Left cardiac atrium (tissue), 4 donors: ENCODE results near the gene LIPE. TPM values are rescaled to one million over a fixed set of nuclear protein-coding genes. Genes with fewer than 3 reads are reported as not detected.

Source experiments
- ATAC-seq, 2 donors: fragments of 200-7000 bp; cut with Tn5 transposase; one replicate each; pipeline ENCODE4 v1.9.1; 2020; ENCODE audit warnings: mild to moderate bottlenecking in 2 of 2, moderate library complexity in 2 of 2
- DNase-seq: peaks from one replicate; pipeline ENCODE4 v3.0.0-alpha.2; 2020
- intact Hi-C, 2 donors: fragments of 100-400 bp; cut with DNase I; formaldehyde crosslinking; loops; one replicate each; pipeline versions ENCODE4 v1.14.1 to v1.15.1; 2022 to 2023
- total RNA-seq, 2 donors: library from RNA; stranded (reverse); fragmentation: NEBNext Ultra II Directional; extraction: Animal tissue kit (Norgen Biotek cat#: 25700); gene quantifications; one replicate each; pipeline ENCODE4 v1.2.1, GENCODE V29; 2021
- donor health status: DM: no; HTN: yes; CAD: no.
- donor health status: DM: no; HTN: yes; CAD: no; lungs with severe emphysema.
- donor health status: DM: yes; HTN: yes; CAD: no.
- donor health status: Dilated cardiomyopathy.

The LIPE gene
- total RNA-seq, 2 donors from 2014 or later = 174 to 202 TPM

DNA sequence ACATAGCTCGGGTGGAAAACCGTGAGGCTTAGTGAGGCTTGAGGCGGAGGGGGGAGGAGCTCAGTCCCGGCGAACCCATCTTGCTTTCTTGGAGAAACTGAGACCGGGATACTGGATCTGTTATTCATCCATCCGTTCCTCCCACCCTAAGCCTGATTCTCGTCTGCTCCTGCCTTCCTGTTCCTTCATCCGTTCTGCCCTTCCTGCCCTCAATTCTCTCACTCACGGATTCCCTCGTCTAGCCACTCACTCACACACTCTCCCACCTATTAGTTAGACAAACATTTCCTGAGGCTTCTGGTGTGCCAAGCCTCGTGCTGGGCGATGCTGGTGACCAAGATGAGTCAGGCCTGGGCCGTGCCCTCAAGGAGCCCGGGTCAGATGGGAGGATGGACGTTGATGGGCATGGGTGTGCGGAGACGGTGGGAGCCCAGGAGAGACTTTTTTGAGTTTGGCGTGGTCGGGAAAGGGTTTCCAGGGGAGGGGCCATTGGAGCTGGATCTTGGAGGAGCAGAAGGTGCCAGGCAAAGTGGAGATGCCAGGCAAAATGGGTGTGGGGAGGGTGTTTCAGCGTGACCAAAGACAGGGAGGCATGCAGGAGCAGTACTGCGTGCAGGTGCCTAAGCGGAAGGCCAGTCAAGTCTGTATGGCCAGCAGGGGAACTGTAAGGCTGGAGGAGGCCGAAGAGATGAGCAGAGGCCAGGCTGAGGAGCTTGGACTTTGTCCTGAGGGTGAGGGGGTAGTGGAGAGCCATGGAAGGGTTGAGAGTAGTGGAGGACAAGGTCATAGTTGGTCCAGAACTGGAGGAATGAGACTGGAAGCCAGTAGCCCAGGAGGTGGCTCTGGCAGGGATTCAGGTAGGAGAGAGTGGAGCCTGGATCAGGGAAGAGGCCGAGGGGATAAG, 29.7 kb downstream of the LIPE start:
- ATAC-seq (peak in 1 of 2 donors; percentile 2), DNase-seq (no peak)
- intact Hi-C loops = loop anchor here in 1 of 2 donors (5.0 kb wide), 1 partner anchor 70 kb away; the partner anchor contains the start of gene MEGF8

DNA sequence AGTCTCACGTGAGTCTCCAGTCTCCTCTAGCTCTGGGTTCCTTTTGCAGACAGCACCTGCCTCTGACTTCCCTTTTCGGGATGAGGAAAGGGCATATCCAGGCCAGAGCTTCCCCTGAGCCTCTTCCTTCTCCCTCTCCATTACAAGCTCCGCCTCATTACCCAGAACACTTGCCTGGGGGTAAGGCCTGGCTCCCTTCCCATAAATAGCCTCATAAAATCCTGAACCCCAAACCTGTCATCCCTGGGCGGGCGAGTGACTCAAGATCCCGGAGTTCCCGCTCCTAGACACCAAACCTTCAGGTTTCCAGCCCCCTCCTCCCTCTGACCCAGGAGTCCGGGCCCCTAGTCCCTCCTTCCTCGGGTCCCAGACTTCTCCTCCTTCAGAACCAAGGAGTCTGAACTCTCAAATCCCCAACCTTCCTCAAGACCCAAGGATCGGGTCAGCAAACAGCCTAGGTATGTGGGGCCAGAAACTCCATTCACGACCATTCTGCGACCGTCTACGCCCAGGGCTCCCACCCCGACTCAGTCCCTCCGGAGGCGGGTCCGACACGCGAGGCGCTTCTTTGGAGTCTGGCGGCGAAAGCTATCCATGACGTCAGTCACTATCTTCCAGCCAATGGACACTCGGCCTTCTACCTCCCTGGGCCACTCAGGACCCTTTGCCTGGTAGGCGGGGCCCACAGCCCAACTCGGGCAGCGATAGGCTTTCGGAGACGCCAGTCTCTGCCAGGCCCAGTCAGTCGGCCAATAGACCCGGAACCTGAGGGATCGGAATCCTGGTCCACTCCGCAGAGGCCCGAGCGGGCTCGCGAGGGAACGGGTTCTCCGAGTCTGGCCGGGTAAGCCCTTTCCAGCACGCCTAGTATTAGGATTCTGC, 30.6 kb downstream of the LIPE start:
- intact Hi-C loops = loop anchor here in 1 of 2 donors (5.0 kb wide), 1 partner anchor 69 kb away; the partner anchor contains the start of gene MEGF8
- peak; percentile 98 for DNase-seq
- peak; percentile 96 to 98 for ATAC-seq

DNA sequence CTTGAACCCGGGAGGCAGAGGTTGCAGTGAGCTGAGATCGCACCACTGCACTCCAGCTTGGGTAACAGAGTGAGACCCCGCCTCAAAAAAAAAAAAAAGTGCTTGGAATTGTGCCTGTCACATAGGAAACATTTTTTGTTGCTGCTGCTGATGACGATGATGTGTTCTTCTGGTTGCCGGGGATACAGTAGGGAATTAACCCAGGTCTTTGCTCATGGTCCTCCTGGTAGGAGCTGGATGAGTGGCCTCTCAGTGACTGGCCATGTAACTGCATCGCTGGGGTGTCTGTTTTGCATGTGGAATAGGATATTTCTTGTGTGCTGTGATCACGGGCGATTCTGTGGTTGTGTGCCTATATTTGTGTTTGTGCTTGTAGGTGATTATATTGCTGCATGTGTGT, 32.4 kb downstream of the LIPE start:
- DNase-seq = no peak
- intact Hi-C loops = loop anchor here in 1 of 2 donors (5.0 kb wide), 1 partner anchor 67 kb away; the partner anchor contains the start of gene MEGF8
- ATAC-seq = no peak

DNA sequence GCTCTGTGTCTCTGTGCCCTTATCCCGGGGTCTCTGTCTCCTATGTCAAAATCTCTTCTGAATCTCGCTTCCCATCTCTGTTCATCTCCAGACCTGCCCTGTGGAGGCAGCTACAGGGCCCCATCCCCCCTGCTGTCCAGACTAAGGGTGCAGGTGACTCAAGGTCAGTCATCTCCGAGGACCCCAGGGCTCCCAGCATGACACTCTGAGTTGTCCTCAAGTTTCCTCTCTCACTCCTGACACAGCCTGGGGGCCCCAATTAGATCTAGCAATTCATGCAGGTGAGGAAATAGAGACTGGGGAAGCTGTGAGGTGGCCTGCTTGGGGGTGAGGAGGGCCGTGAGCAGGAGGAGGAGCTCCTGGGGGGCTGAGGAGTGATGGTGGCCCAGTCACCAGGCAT, 35.0 kb downstream of the LIPE start:
- ATAC-seq (no peak), DNase-seq (no peak)
- intact Hi-C loops = no loop called here

DNA sequence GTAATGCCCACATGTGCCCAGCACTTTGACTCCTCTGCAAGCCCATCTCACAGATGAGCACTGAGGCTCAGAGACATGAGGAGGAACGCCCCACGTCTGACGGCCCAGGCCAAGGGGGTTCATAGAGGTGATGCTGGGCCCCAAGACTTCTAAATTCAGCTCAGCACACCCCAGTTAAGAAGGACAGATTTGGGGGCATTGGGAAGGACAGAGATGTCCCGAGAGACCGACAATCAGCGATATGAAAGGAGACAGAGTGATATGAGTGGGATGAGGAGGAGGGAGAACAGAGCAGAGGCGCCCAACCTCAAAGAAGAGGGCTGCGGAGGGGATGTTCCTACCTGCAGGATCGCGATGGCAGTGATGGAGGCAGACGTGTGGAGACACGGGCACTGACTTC, 37.3 kb downstream of the LIPE start, which contains the start of gene CNFN:
Gene CNFN (minus strand): TSS at position 399 of the 400 bp plus-strand sequence. CDS start 1,260 bp downstream, outside the sequence.
- intact Hi-C loops = no loop called here
- DNase-seq (no peak), ATAC-seq (no peak)

DNA sequence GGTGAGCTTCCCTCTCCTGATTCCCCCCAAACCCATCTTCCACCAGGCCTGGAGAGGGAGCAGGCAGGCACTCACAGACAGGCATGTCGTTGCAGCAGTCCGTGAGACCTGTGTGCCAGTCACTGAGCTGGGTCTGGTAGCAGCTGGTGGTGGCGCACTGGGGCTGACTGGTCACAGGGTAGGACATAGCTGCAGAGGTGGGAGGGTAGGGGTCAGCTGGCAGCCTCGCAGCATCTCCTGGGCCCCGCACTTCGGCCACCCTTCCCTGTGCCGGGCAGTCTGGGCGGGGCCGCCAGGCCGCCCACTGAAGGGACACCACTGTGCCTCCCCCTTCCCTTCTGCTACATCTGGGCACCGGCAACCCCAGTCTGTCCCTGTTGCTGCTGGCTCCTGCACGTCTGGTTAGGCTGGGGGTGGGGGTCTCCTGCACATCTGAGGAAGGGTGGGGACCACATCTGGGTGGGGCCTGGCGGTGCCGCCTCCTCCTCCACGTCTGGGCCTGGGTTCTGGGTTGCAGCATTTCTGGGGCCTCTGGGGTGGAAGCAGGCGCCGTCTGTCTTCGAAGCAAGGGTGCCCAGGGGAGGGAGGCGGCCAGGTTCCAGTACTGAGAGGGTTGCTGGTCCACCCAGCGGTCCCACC, 38.2 kb downstream of the LIPE start:
- ATAC-seq = no peak
- no peak for DNase-seq
- intact Hi-C loops = no loop called here

DNA sequence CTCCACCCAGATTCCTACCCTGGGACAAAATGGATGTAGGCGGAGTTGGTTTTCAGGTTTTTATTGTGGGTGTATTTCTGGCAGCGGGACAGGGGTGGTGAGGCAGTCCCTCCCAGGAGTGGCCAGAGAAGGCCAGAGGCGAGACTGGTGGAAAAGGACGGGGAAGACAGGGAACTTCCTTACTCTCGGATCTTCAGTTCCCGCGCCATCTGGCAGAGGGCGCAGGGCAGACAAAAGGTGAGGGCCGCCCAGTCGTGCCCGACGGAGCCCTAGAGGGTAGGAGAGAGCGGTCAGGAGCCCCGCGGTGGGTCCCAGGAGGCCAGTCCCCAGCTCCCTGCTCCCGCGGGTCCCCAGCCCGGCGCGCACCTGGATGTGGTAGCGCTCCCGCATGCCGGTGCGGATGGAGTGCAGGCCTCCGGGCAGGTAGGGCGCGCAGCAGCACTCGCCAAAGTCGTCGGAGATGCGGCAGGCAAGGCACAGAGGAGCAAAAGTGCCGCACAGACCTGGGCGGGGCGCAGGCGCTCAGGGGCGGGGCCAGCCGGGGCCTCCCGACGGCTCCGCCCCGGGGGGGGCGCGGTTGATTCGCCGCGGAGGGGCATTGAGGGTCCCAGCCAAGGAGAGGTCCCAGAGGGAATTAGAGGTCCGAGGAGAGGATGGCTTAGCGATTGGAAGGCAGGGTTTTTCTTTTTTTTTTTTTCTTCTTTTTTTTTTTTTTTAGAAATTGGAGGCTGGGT, 40.0 kb downstream of the LIPE start:
- intact Hi-C loops = no loop called here
- peak; percentile 59 for DNase-seq

DNA sequence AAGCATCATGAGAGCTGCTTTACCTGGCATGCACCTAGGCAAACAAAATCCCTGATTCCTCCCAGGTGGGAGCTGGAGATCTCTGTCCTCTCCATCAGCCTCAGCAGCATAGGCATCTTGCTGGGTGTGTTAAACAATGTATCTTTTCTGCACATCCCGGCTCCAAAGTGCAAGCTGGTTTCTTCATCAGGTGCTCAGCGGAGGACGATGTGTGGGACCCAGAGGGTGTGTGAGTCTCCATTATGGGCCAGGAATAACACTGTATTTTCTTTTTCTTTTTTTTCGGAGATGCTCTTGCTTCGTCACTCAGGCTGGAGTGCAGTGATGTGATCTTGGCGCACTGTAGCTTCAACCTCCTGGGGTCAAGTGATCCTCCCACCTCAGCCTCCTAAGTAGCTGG, 47.0 kb downstream of the LIPE start:
- no peak for ATAC-seq
- intact Hi-C loops = no loop called here
- no peak for DNase-seq

More for the DNA sequence above, 40.0 kb downstream of the LIPE start:
- ATAC-seq = peak; percentile 84 to 88

DNA sequence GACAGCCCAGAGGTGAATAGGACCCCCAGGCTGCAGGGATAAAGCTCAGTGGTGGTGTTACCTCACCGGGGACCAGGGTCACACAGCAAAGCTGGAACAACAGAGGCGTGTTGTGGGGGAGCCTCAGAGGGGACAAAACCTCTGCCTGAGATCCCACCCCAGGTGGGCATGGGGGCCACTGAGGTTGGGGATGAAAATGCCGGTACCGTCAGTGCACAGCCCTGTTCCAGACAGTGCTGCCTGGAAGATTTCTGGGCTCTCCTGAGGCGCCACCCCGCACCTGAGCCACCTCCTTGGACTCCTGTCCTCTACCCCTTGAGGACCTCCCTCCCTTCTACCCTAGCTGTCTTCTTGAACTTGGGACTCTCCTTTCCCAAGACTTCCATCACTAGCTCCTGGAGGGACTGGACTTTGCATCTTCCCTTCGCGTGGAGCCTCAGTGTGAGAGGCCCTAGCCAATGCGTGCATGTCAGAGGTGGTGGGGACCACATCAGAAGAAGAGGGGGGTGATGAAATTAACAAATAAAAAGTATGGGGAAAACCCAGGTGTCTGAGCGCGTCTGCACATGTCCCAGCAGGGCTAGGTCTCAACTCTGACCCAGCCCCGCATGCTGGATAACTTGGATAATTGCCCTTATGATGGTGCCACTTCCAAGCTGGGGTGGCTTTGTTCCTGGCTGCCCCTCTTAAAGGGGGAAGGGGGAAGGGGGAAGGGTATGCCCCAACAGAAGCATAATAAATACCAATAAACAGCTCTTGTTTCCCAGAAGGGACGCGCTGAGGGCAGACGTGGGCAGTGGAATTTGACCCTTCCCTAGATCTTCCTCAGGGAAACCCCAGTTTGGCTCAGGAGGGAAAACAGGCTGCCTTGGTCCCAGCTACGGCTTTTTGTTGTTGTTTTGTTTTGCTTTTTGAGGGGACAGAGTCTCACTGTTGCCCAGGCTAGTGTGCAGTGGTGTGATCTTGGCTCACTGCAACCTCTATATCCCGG, 48.7 kb downstream of the LIPE start:
- intact Hi-C loops = no loop called here
- no peak for DNase-seq
- no peak for ATAC-seq

DNA sequence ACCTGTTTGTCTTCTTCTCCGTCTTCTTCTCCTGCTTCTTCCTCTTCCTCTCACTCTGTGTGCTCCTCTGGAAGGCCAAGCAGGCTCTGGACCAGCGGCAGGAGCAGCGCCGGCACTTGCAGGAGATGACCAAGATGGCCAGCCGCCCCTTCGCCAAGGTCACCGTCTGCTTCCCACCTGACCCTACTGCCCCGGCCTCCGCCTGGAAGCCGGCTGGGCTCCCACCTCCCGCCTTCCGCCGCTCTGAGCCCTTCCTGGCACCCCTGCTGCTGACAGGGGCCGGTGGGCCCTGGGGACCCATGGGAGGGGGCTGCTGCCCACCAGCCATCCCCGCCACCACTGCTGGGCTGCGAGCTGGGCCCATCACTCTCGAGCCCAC, 51.0 kb downstream of the LIPE start:
- ATAC-seq = no peak
- intact Hi-C loops = no loop called here

DNA sequence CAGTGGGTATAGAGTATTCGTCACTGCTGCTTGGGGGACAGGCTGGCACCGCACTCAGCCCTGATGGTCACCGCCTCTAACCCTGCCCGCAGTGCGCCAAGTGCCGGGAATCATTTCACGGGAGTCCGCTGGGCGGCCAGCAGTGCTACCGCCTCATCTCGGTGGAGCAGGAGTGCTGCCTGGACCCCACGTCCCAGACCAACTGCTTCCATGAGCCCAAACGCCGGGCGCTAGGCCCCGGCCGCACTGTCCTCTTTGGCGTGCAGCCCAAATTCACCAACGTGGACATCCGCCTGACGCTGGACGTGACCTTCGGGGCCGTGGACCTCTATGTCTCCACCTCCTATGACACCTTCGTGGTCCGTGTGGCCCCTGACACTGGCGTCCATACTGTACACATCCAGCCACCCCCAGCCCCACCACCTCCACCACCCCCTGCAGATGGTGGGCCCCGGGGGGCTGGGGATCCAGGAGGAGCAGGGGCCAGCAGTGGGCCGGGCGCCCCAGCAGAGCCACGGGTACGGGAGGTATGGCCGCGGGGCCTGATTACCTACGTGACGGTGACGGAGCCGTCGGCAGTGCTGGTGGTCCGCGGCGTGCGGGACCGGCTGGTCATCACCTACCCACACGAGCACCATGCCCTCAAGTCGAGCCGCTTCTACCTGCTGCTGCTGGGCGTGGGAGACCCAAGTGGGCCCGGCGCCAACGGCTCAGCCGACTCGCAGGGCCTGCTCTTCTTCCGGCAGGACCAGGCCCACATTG, 51.6 kb downstream of the LIPE start:
- intact Hi-C loops = no loop called here
- ATAC-seq = no peak
- DNase-seq = no peak

More for the DNA sequence above, 51.0 kb downstream of the LIPE start:
- no peak for DNase-seq

DNA sequence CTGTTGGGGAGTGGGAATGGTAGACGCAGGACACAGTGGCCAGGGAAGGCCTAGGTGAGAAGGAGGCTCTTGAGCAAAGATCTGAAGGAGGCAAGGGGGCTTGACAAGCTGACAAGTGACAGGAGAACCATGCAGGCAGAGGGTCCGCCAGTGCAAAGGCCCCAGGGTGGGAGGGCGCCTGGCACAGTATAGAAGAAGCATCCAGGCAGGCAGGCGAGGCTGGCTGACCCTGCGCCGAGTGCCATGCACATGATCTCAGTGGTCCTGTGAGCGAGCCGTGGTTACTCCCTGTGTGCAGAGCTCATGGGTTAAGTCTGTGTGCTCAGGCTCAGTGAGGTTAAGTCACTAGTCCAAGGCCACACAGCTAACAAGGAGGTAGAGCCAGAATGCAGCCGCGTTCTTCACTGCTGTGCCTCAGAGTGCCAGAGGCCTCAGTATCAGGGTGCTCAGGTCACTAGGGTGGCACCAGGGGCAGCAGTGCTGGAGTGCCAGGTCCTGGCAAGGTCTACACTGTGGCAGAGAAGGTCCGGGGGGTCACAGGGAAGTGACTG, 52.3 kb downstream of the LIPE start:
- DNase-seq (no peak), ATAC-seq (no peak)
- intact Hi-C loops = no loop called here

DNA sequence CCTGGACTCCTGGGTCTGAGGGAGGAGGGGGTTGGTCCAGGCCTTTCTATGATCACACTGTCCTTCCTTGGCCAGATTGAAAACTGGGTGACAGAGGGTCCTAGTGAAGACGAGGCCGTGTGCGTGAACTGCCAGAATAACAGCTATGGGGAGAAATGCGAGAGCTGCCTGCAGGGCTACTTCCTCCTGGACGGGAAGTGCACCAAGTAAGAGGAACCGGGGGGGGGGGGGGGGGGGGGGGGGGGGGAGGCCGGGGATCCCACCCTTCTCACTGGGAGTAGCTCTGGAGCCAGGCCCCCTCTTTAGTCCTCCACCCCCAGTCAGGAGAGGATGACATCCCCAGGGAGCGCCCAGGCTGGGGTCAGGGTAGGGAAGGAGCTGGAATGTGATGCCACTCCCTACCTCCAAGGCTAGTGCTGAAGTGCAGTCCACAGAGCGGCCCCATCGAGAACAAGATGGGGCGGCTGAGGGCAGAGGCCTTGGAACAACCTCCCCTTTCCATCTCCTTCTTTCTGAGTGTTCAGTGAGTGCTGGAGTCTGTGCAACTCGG, 56.5 kb downstream of the LIPE start:
- DNase-seq (no peak), ATAC-seq (no peak)
- intact Hi-C loops = no loop called here

DNA sequence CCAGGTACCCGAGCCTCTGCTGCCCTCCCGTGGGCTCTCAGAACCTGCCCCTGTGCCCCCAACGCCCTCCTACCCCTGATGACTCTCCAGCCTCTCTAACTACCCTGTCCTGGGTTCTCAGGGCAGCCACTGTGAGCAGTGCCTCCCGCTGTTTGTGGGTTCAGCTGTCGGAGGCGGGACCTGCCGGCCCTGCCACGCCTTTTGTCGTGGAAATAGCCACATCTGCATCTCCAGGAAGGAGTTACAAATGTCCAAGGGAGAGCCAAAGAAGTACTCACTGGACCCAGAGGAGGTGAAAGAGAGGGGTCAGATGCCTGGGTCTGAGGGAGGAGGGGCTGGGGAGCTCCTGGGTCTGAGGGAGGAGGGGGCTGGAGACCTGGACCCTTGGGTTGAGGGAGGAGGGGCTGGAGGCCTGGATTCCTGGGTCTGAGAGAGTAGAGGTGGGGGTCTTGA, 57.1 kb downstream of the LIPE start:
- intact Hi-C loops = no loop called here
- no peak for ATAC-seq
- no peak for DNase-seq

DNA sequence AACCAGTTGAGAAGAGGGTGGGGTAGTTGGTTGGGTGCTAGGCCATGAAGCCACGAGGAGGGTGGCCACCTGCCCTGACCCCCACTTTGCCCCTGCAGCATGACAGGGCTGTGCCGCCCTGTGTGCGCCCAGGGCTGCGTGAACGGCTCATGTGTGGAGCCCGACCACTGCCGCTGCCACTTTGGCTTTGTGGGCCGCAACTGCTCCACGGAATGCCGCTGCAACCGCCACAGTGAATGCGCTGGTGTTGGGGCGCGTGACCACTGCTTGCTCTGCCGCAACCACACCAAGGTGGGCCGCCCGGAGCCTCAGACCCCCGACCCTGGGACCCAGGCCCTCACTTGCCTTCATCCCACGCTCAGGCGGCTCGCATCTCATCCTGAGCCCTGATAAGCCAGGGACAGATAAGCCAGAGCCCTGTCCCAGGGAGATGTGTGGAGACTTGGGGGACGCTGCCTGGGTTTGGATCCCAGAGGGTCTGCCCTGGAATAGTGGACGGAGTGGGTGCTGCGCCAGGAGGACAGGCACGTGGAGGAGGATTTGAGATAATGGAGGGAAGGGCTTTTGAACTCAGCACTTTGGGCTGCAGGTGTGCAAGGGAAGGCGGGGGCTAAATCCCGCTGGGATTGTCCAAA, 57.6 kb downstream of the LIPE start:
- intact Hi-C loops = no loop called here
- DNase-seq = no peak

DNA sequence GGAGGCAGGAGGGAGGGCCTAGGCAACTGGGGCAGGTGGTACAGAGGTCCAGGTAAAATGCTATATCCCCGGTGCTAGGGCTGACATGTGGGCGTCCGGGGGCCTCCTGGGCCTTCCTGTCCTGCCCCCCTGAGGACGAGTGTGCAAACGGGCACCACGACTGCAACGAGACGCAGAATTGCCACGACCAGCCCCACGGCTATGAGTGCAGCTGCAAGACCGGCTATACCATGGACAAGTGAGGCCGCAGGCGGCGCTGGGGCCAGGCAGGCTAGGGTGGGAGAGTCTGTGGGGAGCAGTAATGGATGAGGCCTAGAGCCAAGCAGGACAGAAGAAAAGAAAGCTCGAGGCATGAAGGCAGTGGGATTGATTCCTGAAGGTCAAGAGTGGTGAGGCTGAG, 58.4 kb downstream of the LIPE start:
- no peak for ATAC-seq
- no peak for DNase-seq
- intact Hi-C loops = no loop called here

More for the DNA sequence above, 57.6 kb downstream of the LIPE start:
- no peak for ATAC-seq
